ENCODE data around the gene RAPGEF3. TPM values are rescaled to one million over a fixed set of nuclear protein-coding genes. Genes with fewer than 3 reads are reported as not detected.

RAPGEF3 gene
- total RNA-seq, 4 donors from 2014 or later = 18.3 to 48.2 (median 32.5) TPM

- intact Hi-C loops (cut with DNase I) = loop anchor here (5.0 kb wide), 1 partner anchor 34 kb away; no protein-coding TSS in a partner anchor
- TF ChIP-seq POLR2AphosphoS5 (IDR thresholded peaks at IDR 0.05) (no peak), POLR2A (IDR thresholded peaks at IDR 0.05; ENCODE audit: low read depth) (no peak), EP300 (IDR thresholded peaks at IDR 0.05) (no peak)
- TF ChIP-seq, protein P1, sequence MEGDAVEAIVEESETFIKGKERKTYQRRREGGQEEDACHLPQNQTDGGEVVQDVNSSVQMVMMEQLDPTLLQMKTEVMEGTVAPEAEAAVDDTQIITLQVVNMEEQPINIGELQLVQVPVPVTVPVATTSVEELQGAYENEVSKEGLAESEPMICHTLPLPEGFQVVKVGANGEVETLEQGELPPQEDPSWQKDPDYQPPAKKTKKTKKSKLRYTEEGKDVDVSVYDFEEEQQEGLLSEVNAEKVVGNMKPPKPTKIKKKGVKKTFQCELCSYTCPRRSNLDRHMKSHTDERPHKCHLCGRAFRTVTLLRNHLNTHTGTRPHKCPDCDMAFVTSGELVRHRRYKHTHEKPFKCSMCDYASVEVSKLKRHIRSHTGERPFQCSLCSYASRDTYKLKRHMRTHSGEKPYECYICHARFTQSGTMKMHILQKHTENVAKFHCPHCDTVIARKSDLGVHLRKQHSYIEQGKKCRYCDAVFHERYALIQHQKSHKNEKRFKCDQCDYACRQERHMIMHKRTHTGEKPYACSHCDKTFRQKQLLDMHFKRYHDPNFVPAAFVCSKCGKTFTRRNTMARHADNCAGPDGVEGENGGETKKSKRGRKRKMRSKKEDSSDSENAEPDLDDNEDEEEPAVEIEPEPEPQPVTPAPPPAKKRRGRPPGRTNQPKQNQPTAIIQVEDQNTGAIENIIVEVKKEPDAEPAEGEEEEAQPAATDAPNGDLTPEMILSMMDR (IDR thresholded peaks at IDR 0.05) = no peak
- Histone ChIP-seq H3K27ac (replicated peaks in 1 of 4) (no peak overlapping the region), H3K4me3 (no peak overlapping the region), H3K36me3 (peaks cover 0 to 37% (median 11%) of the 10 kb centered on the region in 4 donors), H3K27me3 (no peaks in the 10 kb centered on the region), H3K9me3 (no peaks in the 10 kb centered on the region), H3K4me1 (peaks cover 29 to 37% (median 35%) of the 10 kb centered on the region in 4 donors)
- 79% methylated on average over 8 of the region's 9 CpGs for WGBS
- DNase-seq (ENCODE audit: extremely low spot score) = no peak
Observed at GRCh38 chr12:47743311-47743860, 15.3 kb downstream of the RAPGEF3 start.

- TF ChIP-seq, protein P1 (IDR thresholded peaks at IDR 0.05) = peak; percentile 94 to 100 (median 98)
- TF ChIP-seq POLR2A (IDR thresholded peaks at IDR 0.05; ENCODE audit: low read depth) = no peak
- peaks cover 39 to 48% (median 46%) of the 10 kb centered on the region in 4 donors for H3K4me1 ChIP-seq
- 82% methylated on average over 6 of the region's 7 CpGs for WGBS
- intact Hi-C loops (cut with DNase I) = loop anchor here (5.0 kb wide), 1 partner anchor 35 kb away; no protein-coding TSS in a partner anchor
- no peak overlapping the region for H3K27ac ChIP-seq (replicated peaks in 1 of 4)
- H3K36me3 ChIP-seq = peaks cover 0 to 34% (median 5%) of the 10 kb centered on the region in 4 donors
- H3K9me3 ChIP-seq = no peaks in the 10 kb centered on the region
- DNase-seq (ENCODE audit: extremely low spot score) = no peak
- H3K4me3 ChIP-seq = no peak overlapping the region
- H3K27me3 ChIP-seq = no peaks in the 10 kb centered on the region
Observed at GRCh38 chr12:47742253-47742825, 16.3 kb downstream of the RAPGEF3 start.

- intact Hi-C loops (cut with DNase I) = loop anchor here (5.0 kb wide), 1 partner anchor 36 kb away; no protein-coding TSS in a partner anchor
- Histone ChIP-seq H3K27me3 (no peaks in the 10 kb centered on the region), H3K4me3 (no peak overlapping the region), H3K36me3 (peaks cover 0 to 24% (median 0%) of the 10 kb centered on the region in 4 donors), H3K27ac (replicated peaks in 1 of 4) (peak overlapping the region in 2 of 4 donors; percentile 28 to 64), H3K9me3 (no peaks in the 10 kb centered on the region), H3K4me1 (peaks cover 50 to 58% (median 56%) of the 10 kb centered on the region in 4 donors)
- WGBS = 35% methylated on average over 4 of the region's 4 CpGs
- TF ChIP-seq POLR2A (IDR thresholded peaks at IDR 0.05; ENCODE audit: low read depth) = no peak
- TF ChIP-seq, protein P1 (IDR thresholded peaks at IDR 0.05) = no peak
- TF ChIP-seq EP300 (IDR thresholded peaks at IDR 0.05) = no peak
- TF ChIP-seq POLR2AphosphoS5 (IDR thresholded peaks at IDR 0.05) = peak in 1 of 2 donors; percentile 15
- no peak for DNase-seq (ENCODE audit: extremely low spot score)
Observed at GRCh38 chr12:47741340-47741703, 17.4 kb downstream of the RAPGEF3 start.

DNA sequence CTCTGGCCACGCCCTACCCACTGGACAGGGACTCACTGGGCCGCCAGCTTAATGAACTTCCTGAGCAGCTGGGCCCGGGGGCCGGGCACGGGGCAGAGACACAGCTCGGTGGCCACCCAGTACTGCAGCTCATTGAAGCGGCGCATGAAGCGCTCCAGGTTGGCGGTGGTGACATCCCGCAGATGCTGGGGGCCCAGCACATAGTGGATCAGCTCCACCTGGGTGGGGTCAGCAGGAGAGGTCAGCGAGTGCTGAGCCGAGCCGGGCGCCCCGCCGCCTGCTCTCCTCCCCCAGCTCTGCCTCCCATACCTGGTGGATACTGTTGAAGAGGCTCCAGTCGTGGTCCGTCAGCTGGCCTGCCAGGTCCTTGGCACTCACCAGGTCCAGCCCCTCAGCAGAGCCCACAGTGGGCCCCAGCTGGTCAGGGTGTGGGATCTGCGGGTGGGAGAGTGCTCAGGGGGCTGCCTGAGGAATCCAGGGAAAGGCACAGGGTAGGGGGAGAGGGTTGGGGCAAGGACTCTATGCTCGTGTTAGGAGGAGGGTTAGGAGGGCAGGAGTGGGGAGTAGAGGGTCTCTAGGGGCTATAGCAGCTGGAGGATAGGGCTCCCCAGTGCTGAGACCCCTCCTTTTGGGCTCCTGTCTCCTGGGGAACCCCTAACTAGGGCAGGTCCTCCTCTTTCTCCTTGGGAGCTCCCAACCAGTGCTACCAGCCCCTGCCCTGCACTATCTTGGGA is 17.9 kb downstream of the RAPGEF3 start:
- intact Hi-C loops (cut with DNase I) = loop anchor here (5.0 kb wide), 1 partner anchor 37 kb away; no protein-coding TSS in a partner anchor

More for the DNA sequence above, 17.9 kb downstream of the RAPGEF3 start:
- H3K27me3 ChIP-seq = no peaks in the 10 kb centered on the region
- H3K9me3 ChIP-seq = no peaks in the 10 kb centered on the region
- no peak for DNase-seq (ENCODE audit: extremely low spot score)
- TF ChIP-seq POLR2AphosphoS5 (IDR thresholded peaks at IDR 0.05) (no peak), EP300 (IDR thresholded peaks at IDR 0.05) (no peak), POLR2A (IDR thresholded peaks at IDR 0.05; ENCODE audit: low read depth) (no peak)
- TF ChIP-seq, protein P1 (IDR thresholded peaks at IDR 0.05) = no peak
- 86% methylated on average over 5 of the region's 21 CpGs for WGBS
- peak overlapping the region in 1 of 4 donors; percentile 6 for H3K4me3 ChIP-seq
- peak overlapping the region; percentile 26 to 64 (median 34) for H3K27ac ChIP-seq (replicated peaks in 1 of 4)
- peaks cover 55 to 63% (median 61%) of the 10 kb centered on the region in 4 donors for H3K4me1 ChIP-seq
- peaks cover 0 to 18% (median 0%) of the 10 kb centered on the region in 4 donors for H3K36me3 ChIP-seq

All from esophagus muscularis mucosa (tissue), 4 donors.